ENCODE data around the gene SP140L.

Gene SP140L

DNA sequence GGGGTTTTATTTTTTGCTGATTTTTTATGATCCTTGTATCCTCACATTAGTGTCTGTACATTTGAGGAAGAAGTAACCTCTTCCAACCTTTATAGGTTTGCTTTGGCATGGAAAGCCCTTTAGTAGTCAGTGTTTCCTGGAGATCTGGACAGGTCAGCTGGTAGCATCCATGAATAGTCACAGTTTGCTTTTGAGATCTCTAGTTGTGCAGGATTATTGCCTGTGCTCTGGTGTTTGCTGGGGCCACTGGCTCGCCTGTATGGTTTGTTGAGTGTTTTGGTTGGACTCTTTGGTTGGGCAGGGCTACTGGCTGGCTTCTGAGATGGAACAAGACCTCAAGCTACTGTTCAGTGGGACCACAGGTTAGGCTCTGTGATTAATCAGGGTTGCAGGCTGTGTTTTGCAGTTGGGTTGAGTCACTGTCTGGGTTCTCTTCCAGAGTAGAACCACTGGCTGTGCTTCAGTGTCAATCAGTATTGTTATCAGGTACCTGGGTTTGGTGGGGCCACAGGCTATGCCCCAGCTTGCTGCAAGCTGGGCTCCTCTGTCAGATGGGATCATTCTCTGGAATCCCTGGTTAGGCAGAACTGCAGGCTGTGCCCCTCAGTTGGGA lies 20.0 kb downstream of the SP140L start:
- TF ChIP-seq, protein P1, sequence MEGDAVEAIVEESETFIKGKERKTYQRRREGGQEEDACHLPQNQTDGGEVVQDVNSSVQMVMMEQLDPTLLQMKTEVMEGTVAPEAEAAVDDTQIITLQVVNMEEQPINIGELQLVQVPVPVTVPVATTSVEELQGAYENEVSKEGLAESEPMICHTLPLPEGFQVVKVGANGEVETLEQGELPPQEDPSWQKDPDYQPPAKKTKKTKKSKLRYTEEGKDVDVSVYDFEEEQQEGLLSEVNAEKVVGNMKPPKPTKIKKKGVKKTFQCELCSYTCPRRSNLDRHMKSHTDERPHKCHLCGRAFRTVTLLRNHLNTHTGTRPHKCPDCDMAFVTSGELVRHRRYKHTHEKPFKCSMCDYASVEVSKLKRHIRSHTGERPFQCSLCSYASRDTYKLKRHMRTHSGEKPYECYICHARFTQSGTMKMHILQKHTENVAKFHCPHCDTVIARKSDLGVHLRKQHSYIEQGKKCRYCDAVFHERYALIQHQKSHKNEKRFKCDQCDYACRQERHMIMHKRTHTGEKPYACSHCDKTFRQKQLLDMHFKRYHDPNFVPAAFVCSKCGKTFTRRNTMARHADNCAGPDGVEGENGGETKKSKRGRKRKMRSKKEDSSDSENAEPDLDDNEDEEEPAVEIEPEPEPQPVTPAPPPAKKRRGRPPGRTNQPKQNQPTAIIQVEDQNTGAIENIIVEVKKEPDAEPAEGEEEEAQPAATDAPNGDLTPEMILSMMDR (IDR thresholded peaks at IDR 0.05; ENCODE audit: low read depth, low read length, missing control alignments), result no peak
- no peak for DNase-seq (ENCODE audit: low read depth)
- in situ Hi-C loops (cut with HindIII; ENCODE audit: low sequenced_read_pairs), result no loop called here

DNA sequence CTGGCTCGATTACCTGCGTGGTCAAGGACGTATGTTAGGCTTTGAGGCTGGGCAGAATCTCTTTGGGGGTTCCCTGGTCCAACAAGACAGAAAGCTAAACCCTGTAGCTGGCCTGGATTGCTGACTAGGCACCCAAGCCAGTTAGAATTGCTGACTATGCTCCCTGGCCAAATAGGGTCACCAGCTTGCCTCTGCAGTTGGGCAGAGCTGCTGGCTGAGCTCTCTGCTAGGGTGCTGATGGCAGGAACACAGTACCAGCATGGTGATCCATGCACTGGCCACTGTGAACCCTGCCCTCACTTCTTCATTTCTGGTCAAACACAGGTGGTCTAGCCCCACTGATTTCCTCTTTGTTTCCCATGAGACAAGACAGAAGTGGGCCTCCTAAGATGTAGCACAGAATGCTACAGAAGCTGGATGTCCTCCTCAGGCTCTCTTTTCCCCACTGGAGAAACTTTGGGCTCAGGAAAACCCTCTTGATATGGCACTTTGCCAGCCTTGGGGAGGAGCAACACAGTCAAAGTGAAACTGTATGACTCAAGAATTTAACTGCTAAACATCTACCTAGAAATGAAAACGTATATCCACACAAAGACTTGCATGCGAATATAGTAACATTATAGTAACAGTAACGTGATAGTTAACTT lies 20.8 kb downstream of the SP140L start:
- in situ Hi-C loops (cut with HindIII; ENCODE audit: low sequenced_read_pairs), result no loop called here
- DNase-seq (ENCODE audit: low read depth), result no peak
- TF ChIP-seq, protein P1 (IDR thresholded peaks at IDR 0.05; ENCODE audit: low read depth, low read length, missing control alignments), result no peak
- H3K4me3 ChIP-seq (ENCODE audit: low read depth, low read length), result no peak overlapping the region

More for the DNA sequence above, 20.0 kb downstream of the SP140L start:
- no peak overlapping the region for H3K4me3 ChIP-seq (ENCODE audit: low read depth, low read length)

DNA sequence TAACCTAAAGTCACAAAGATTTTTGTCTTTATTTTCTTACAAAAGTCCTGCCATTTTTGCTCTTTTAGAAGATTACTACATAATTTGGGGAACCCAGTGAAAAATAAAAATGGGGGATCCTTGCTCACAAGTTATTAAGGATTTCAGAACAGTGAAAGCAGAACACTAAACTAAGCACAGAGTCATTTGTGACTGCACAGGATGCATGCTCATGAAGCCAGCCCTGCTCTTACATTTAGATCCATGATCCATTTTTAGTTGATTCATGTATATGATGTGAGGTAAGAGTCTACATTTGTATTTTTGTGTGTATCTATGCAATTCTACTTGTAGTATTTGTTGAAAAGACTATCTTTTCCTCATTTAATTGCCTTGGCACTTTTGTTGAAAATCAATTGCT lies 21.8 kb downstream of the SP140L start:
- H3K4me3 ChIP-seq (ENCODE audit: low read depth, low read length), result no peak overlapping the region
- TF ChIP-seq, protein P1 (IDR thresholded peaks at IDR 0.05; ENCODE audit: low read depth, low read length, missing control alignments), result no peak
- no peak for DNase-seq (ENCODE audit: low read depth)
- in situ Hi-C loops (cut with HindIII; ENCODE audit: low sequenced_read_pairs), result no loop called here

DNA sequence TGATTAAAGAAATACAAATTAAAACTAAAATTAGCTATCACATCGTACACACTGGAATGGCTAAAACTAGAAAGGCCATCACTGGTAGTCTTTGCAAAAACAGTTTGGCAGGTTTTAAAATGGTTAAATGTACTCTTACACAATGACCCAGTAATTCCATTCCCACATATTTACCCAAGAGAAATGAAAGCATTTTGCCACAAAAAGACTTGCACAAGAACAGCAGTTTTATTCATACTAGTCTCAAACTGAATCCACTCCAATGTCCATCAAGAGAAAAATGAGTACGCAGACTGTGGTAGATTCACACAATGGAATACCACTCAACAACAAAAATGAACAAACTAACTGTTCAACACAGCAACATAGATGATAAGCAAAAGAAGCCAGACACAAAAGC lies 29.1 kb downstream of the SP140L start:
- in situ Hi-C loops (cut with HindIII; ENCODE audit: low sequenced_read_pairs), result no loop called here
- no peak overlapping the region for H3K4me3 ChIP-seq (ENCODE audit: low read depth, low read length)
- TF ChIP-seq, protein P1 (IDR thresholded peaks at IDR 0.05; ENCODE audit: low read depth, low read length, missing control alignments), result no peak
- DNase-seq (ENCODE audit: low read depth), result no peak

DNA sequence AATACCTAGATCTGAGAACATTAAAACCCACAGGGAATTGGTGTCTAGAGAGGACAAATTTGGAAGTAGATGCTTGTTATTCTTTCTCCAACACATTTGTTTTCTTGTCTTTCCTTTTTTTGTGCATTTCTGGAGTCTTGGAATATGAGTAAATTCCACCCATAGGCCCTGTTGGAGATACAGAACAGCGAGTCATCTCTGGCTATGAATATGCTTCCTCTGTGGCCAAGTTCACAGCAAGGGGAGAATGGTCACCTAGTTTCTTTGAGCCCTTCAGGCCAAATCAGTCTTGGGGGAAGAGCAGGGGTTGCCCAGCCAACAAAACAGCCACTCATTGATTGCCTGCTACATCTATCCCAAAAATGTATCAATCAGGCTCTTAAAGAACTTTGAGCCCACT lies 31.3 kb downstream of the SP140L start:
- DNase-seq (ENCODE audit: low read depth), result no peak
- TF ChIP-seq, protein P1 (IDR thresholded peaks at IDR 0.05; ENCODE audit: low read depth, low read length, missing control alignments), result no peak
- in situ Hi-C loops (cut with HindIII; ENCODE audit: low sequenced_read_pairs), result no loop called here
- H3K4me3 ChIP-seq (ENCODE audit: low read depth, low read length), result no peak overlapping the region

DNA sequence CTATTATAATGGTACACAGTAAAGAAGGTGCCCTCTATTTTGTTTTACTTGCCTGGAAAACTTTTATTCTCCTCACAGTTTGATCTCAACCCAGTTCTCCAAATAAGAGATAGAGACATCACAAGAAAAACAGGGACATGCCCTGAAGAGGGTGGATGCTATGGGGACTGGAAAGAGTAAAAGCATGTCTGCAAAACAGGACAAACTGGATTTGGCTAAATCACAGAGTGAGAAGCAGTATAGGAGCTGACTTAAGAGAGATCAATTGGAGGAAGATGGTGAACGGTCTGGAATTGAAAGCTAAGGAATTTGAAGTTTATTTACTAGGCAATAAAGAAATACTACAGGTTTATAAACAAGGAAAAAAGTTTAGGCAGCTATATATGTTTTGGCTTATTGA lies 33.0 kb downstream of the SP140L start:
- no peak for DNase-seq (ENCODE audit: low read depth)
- H3K4me3 ChIP-seq (ENCODE audit: low read depth, low read length), result no peak overlapping the region
- TF ChIP-seq, protein P1 (IDR thresholded peaks at IDR 0.05; ENCODE audit: low read depth, low read length, missing control alignments), result no peak
- in situ Hi-C loops (cut with HindIII; ENCODE audit: low sequenced_read_pairs), result no loop called here
